GM06990 (cell line): ENCODE results near the gene ST14.
"Not testable (repeated sequence)": the region's sequence is repeated elsewhere in the genome, so short reads cannot be mapped to it uniquely, and the experiment has no call there.

Experiments used
- DNase-seq: peaks from one replicate; pipeline ENCODE4 v3.0.0-alpha.2; 2011; ENCODE audit not compliant: insufficient read length; ENCODE audit errors: extremely low read depth
- H3K27me3 ChIP-seq: replicated peaks from 2 replicates; pipeline ENCODE4 v1.6.0; 2011; ENCODE audit warnings: low read length; ENCODE audit not compliant: control insufficient read depth, insufficient read depth
- H3K36me3 ChIP-seq: 2 replicates; pipeline ENCODE4 v1.5.1; 2011; ENCODE audit warnings: low read length; ENCODE audit not compliant: control insufficient read depth, insufficient read depth
- H3K4me3 ChIP-seq: replicated peaks from 2 replicates; pipeline ENCODE4 v1.5.1; 2011; ENCODE audit warnings: low read depth, mild to moderate bottlenecking, control low read depth, low read length
- CTCF ChIP-seq: IDR thresholded peaks from 2 replicates; pipeline ENCODE4 v1.5.1; 2011; ENCODE audit warnings: low read length, control low read depth, mild to moderate bottlenecking, inconsistent platforms; ENCODE audit not compliant: insufficient read depth, poor library complexity, severe bottlenecking

The ST14 gene

GRCh38 chr11:130218501-130219070 lies 59.0 kb downstream of the ST14 start:
- no peak overlapping the region for H3K4me3 ChIP-seq
- no peak for TF ChIP-seq CTCF
- no peak for DNase-seq
- H3K27me3 ChIP-seq, result no peaks in the 10 kb centered on the region; the same call in 1 of the 2 replicates
- H3K36me3 ChIP-seq, result no peaks in the 10 kb centered on the region

- no peak for TF ChIP-seq CTCF
- no peak overlapping the region for H3K4me3 ChIP-seq
- no peaks in the 10 kb centered on the region for H3K36me3 ChIP-seq
- DNase-seq, result no peak
- H3K27me3 ChIP-seq, result no peaks in the 10 kb centered on the region; the same call in 1 of the 2 replicates
Measured at GRCh38 chr11:130219148-130219547, 59.6 kb downstream of the ST14 start.

- DNase-seq, result no peak
- no peaks in the 10 kb centered on the region; the same call in 1 of the 2 replicates for H3K27me3 ChIP-seq
Measured at GRCh38 chr11:130220311-130221035, 60.9 kb downstream of the ST14 start.

GRCh38 chr11:130223291-130223971 lies 63.8 kb downstream of the ST14 start:
- DNase-seq, result no peak
- H3K4me3 ChIP-seq, result no peak overlapping the region
- TF ChIP-seq CTCF, result no peak
- no peaks in the 10 kb centered on the region; the same call in 1 of the 2 replicates for H3K27me3 ChIP-seq
- no peaks in the 10 kb centered on the region for H3K36me3 ChIP-seq

More at GRCh38 chr11:130220311-130221035, 60.9 kb downstream of the ST14 start:
- no peak for TF ChIP-seq CTCF
- H3K4me3 ChIP-seq, result no peak overlapping the region
- H3K36me3 ChIP-seq, result no peaks in the 10 kb centered on the region

- TF ChIP-seq CTCF, result no peak
- Histone ChIP-seq H3K4me3 (no peak overlapping the region), H3K36me3 (no peaks in the 10 kb centered on the region), H3K27me3 (no peaks in the 10 kb centered on the region)
- DNase-seq, result no peak
Measured at GRCh38 chr11:130227373-130227772, 67.8 kb downstream of the ST14 start.

- not testable (repeated sequence) for H3K36me3 ChIP-seq, DNase-seq
Measured at GRCh38 chr11:130233486-130233885, 73.9 kb downstream of the ST14 start.

GRCh38 chr11:130233888-130234287 lies 74.3 kb downstream of the ST14 start:
- H3K36me3 ChIP-seq, DNase-seq, H3K27me3 ChIP-seq, H3K4me3 ChIP-seq: not testable (repeated sequence)

More at GRCh38 chr11:130233486-130233885, 73.9 kb downstream of the ST14 start:
- H3K27me3 ChIP-seq, H3K4me3 ChIP-seq: not testable (repeated sequence)
